GM21423 (cell line): ENCODE measurements around the gene JMY.

Experiments used
- ATAC-seq: cut with Tn5 transposase; IDR thresholded peaks from one replicate; pipeline ENCODE4 v1.9.1; 2021; ENCODE audit warnings: mild to moderate bottlenecking, moderate library complexity; ENCODE audit not compliant: unreplicated experiment

JMY gene

DNA sequence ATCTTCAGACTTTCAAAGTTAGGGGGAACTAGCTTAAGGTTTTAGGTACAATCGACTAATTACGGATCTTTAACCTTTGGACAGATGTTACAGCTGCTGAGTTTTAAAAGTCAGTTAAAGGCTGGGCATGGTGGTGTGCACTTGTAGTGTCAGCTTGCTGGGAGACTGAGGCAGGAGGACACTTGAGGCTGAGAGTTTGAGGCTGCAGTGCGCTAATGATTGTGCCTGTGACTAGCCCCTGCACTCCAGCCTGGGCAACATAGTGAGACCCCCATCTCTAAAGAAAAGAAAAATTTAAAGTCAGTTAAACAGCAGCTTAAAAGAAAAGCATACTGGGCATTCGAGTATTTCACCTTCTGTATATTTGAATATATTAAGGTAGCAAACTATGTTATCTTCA is 51.4 kb downstream of the JMY start:
- ATAC-seq, result no peak

DNA sequence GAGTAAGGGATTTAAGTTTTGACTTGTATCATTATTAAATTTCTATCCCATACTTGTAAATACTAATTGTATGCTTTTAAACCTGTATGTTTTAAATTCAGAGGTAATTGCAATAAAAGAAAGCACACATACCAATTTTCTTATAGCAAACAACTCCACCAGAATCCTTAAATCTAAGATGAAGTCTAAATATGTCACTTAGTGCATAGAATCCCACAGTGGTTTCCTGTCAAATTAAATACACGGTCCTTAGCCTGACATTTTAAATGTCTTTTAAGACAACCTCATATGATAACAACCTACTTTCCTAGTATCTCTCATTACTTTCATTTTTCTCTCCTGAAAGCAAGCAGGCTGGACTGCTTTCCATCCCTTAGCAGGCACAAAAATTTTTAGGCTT is 52.0 kb downstream of the JMY start:
- no peak for ATAC-seq

DNA sequence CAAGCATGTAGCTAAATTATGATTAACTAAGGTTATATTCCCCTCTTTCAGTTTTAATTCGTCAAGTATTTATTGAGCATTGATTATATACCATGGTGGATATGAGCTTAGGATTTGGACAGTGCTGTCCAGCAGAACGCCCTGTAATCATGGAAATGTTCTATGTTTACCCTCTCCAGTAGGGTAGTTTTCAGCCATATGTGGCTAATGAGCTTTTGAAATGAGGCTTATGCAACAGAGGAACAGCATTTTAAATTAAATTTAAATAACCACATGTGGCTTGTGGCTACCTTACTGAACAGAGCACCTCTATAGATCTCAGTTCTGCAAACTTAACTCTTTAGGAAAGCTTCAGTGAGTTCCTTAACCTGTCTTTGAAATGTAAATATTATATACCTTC is 59.1 kb downstream of the JMY start:
- no peak for ATAC-seq

DNA sequence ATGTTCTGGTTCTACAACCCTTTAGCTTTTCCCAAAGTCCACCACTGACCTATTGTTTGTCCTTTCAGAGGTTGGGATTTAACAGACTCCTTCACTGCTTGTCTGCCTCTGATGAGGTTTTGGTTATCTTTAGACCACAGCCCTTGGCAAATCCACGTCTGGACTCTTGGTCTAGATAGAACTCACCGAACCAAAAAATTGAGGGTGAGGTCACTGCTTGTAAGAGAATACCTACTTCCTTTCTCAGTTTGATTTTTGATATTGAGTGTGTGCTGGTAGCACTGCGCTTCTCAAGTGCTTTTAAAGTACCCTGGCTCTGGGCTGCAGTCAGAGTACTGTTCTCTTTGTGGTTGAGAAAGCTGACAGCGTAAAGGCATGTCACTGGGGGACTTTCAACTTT is 61.7 kb downstream of the JMY start:
- no peak for ATAC-seq

DNA sequence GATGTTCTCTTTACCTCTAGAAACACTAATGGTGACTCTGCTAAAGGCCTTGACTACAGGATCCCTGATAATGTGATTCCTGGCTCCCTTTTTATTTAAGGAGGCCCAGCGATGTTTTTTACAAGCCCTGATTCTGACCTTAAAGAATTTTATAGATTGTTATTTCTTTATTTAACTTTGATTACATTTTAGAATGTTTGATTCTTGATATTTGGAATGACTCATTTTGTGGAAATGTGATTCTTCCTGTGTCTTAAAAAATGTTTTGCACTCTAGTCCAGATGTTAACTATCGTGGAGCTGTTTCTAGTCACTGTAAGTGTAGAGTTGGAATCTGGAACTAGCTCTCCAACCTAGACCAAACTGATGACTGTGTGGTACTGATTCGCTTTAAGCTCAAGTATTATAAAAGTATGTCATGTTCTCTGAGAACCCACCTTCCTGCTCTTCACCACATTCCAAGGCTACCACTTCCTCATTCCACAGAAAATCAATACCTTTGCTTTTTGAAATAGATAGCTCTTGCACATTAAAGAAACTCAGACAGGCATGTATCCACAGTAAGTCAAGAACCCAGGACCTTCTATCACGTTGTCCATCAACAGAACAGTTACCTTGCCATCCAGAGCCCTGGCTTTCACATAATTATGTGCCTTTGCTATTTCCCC is 65.2 kb downstream of the JMY start:
- ATAC-seq, result no peak

DNA sequence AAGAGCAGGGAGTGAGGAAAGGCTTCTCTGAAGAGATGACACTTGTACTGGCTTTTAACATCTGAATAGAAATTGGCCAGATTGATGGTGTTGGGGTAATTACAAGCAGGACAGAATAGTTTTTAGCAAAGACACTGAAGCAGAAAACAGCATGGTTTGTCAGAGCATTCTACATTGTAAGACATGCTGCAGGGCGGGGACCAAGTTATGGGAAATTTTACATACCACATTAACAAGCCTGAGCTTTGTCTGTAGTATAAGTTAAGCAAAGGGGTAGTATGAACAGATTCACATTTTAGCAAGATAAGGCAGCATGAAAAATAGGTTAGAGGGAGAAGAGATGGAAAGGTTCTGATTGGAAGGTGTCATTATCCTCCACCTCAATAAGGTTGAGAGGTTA is 66.5 kb downstream of the JMY start:
- ATAC-seq, result no peak

DNA sequence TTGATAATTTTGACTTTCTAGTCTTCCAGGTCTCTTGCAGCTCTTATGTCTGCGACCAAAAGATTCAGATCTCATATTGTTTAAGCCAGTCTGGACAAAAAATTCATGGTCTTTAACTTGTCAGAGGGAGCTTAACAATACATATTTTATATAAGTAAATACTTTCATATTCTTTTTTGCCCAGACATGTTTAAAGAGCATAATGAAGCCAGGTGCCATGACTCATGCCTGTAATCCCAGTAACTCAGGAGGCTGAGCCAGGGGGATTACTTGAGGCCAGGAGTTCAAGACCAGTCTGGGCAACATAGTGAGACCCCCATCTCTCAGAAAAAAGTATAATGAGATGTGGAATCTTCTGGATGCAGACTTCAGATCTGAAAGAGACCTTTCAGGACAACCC is 69.8 kb downstream of the JMY start:
- no peak for ATAC-seq

DNA sequence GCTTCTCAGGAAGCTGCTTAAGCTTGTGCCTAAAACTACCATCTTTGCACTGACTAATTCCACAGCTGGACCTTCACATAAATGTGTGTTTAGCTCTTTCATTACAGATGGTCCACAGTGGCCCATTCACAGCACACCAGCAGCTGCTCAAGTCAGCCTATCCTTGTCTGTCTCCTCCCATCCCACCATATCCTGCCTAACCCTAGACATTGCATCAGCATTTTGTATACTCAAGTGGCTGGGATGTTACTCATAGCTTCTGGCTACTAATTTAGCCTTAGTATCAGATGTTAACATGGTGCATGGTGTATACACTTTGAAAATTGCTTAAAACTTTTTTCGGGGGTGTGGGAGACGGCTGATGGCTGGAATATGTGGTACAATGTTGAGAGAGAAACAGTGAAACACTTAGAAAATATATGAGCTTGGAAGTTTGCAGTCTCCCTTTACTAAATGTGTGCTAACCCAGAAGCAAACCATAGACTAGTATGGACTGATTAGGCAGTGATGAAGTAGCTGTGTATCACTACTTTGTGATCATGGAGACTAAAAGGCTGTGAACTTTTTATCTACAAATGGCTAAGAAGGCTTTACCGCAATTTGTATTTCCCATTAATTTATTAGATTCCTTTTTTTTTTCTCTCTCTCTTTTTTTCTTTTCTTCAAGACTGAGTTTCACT is 83.1 kb downstream of the JMY start:
- no peak for ATAC-seq

DNA sequence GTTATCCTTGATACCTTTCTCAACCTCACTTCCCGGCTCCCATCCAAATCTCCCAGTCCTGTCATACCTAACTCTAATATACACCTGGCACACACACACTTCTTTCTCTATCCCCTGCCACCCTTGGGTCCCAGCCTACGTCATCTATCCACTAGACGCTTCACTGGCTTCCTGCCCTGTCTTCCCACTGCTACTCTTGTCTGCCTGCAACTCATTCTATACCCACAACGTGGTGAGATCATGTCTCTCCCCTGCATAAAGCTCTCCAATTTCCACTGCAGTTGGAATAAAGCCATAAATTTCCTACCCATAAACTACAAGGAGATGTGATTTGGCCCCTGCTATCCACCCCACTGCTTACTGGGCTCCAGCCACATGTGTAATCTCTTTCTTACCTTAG is 93.5 kb downstream of the JMY start:
- no peak for ATAC-seq

DNA sequence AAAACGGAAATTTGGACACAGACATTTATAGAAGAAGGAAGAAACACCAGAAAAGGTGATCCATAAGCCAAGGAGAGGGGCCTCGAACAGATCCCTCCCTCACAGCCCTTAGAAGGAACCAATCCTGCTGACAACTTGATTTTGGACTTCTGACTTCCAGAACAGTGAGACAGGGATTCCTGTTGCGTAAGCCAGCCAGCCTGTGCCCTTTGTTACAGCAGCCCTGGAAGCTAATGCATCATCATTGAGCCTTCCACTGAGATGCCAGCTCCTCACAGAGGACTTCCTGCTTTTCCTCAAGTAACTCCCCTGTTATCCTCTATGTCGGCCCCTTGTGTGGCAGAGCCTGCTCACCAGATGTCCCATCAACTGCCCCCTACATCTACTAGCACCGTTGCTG is 94.1 kb downstream of the JMY start:
- ATAC-seq, result no peak

DNA sequence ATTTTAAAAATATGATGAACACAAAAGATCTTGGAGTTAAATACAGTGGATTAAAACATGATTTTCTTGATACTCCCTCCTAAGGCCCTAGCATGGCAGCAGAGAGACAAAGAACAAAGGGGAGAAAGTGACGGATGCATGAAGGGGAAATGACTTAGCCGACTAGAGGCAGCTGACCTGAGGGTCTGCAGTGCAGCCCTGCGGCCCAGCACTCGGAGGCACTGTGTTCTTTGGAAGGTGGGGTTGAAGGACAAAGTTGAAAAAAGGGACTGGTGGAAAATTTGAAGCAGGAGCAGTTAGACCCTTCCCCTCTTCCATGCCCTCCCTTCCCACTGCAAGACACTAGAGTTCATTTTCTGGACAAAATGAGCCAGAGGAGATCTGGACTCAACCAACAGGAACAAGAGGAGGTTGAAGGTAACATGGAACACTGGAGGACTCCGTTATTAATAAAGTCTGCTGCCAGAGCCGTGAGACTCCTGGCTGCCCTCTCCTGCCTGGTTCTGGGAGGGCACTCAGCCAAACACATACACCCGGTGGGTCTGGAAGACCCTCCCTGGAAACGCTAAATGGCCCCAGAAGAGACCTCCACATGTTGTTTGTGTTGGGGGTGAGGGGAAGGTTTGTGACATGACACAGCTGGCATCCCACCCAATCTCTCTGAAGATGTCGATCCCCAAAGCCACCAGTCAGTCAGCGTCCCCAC is 98.1 kb downstream of the JMY start:
- ATAC-seq, result no peak

DNA sequence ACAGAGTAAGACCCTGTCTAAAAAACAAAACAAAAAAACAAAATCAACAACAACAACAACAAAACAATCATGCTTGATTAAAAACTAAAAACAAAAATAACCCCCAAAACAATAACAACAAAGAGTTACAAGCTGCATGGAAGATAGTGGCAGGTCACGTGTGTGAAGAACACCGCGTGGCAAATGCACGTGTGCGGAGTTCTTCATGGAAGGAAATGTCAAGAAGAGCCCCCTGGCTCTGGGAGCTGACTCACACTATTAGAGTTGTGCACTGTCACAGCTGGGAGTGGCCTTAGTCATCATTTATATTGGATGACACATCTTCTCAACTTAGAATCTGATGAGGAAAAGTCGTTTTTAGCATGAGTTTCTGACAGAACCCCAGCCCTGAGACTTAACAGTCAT is 110.5 kb downstream of the JMY start:
- ATAC-seq, result no peak

DNA sequence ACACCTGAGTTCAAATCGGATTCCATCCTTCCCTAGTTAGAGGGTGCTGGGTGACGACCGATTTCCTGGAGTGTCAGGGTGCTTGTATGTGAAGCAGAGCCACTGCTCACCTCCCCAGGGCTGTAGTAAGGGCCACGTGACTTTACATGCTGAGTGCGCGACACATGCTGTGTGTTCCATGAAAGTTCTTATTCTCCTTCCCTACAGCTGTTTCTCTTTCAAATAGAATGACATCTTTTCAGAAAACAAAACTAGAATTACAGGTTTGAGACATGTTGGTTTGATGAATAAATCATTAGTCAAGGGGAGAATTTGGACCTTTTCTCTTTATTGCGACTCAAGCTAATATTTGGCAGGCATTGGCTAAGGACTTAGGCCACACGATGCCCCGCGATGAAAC is 113.1 kb downstream of the JMY start:
- ATAC-seq, result no peak

DNA sequence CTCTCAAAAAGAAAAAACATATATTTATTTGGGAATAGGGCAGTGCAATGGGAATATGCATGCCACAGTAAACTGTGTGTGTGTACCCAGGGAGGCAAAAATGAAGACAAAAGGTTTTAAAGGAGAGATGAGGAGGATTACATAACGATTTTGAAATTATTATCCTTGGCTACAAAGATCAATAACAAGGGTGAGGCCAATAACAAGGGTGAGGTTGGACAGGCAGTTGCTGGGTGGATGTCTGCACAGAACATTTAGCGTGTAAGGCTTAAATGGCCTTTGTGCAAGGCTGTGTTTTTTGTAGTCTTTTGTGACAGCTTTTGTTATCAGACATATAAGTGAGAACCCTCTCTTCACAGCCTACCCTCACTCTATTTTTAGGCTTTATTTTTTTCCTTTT is 114.0 kb downstream of the JMY start:
- ATAC-seq, result no peak

DNA sequence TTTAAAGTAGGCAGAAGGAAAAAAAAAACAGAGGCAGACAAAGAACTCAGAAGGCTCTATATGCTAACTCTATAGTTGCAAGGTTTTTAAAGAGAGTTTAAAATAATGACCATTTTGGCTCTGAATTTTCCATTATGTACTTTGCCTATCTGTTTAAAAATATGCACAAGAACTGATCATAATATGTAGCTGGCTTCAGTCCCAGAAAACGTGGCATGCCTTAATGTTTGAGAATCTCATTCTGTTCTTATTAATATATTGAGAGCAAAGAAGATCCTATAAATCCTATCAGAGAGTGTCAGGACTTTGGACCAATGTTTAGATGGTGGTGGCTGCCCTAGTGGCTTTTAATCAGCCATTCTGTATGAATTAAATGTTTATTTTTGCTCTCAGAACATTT is 121.5 kb downstream of the JMY start:
- ATAC-seq, result no peak
